Measurements from ENCODE around the gene AP3D1. TPM values are rescaled to one million over a fixed set of nuclear protein-coding genes. Genes with fewer than 3 reads are reported as not detected.

AP3D1 gene
- total RNA-seq, 2 experiments from 2014 or later = 80.0 to 99.8 TPM

DNA sequence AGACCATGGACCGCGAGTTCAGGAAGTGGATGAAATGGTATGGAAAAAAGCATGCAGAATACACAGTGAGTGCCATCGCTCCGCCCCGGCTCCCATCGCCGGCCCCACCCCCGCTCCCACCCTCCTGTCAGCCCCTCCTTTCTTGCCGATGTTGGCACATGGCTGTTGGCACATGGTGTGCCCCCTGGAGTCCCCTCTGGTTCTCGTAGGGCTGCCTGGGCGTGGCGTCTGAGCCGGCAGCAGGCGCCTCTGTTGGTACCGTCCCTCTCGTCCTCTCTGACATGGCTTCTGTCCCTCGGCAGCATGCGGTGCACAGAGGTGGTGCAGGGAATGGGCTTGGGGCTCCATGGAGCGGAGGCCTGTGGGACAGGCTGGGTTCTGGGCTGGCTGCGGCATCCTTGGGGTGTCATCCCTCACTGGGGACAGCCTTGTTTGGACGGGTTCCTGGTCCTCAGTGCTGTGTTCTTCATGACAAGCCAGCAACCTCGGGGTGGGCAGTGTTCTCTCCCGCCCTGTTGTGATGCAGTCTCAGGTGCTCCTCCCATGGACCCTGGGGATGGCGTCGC is 43.2 kb upstream of the AP3D1 start:
- Histone ChIP-seq H3K79me2 (ENCODE audit: insufficient read depth, low read depth, low read length) (no peaks in the 10 kb centered on the region), H3K36me3 (ENCODE audit: insufficient read depth, low read length) (peaks cover 77% of the 10 kb centered on the region), H3K4me3 (ENCODE audit: low read depth, low read length, poor library complexity, severe bottlenecking) (no peak overlapping the region), H4K20me1 (ENCODE audit: insufficient read depth, low read length) (no peaks in the 10 kb centered on the region), H3K9me2 (ENCODE audit: insufficient read depth, low read length) (no peaks in the 10 kb centered on the region), H3K9me3 (ENCODE audit: low read length) (no peaks in the 10 kb centered on the region), H2AFZ (ENCODE audit: low read length) (no peak overlapping the region), H3K4me2 (ENCODE audit: low read length) (no peak overlapping the region), H3K4me1 (ENCODE audit: insufficient read depth, low read length, poor library complexity, severe bottlenecking) (no peaks in the 10 kb centered on the region), H3K27ac (ENCODE audit: low read depth, low read length, poor library complexity, severe bottlenecking) (no peak overlapping the region)
- no peak for DNase-seq (ENCODE audit: low spot score)
- intact Hi-C loops (cut with micrococcal nuclease; ENCODE audit: unreplicated experiment) = no loop called here
- POLR2A ChIA-PET = interaction anchor here (0.6 kb wide), 1 partner anchor 286 kb away, joined by 3 read pairs; no protein-coding TSS in a partner anchor
- TF ChIP-seq, protein P1, sequence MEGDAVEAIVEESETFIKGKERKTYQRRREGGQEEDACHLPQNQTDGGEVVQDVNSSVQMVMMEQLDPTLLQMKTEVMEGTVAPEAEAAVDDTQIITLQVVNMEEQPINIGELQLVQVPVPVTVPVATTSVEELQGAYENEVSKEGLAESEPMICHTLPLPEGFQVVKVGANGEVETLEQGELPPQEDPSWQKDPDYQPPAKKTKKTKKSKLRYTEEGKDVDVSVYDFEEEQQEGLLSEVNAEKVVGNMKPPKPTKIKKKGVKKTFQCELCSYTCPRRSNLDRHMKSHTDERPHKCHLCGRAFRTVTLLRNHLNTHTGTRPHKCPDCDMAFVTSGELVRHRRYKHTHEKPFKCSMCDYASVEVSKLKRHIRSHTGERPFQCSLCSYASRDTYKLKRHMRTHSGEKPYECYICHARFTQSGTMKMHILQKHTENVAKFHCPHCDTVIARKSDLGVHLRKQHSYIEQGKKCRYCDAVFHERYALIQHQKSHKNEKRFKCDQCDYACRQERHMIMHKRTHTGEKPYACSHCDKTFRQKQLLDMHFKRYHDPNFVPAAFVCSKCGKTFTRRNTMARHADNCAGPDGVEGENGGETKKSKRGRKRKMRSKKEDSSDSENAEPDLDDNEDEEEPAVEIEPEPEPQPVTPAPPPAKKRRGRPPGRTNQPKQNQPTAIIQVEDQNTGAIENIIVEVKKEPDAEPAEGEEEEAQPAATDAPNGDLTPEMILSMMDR (conservative IDR thresholded peaks at IDR 0.05; ENCODE audit: low read length) = no peak
- TF ChIP-seq EZH2phosphoT487 (IDR thresholded peaks at IDR 0.05; ENCODE audit: borderline replicate concordance, low read depth, low read length) = no peak
- no TSS peak for BruUV-seq (replicated peaks)
- CTCF ChIA-PET (ENCODE audit: unreplicated experiment) = no interaction called here

DNA sequence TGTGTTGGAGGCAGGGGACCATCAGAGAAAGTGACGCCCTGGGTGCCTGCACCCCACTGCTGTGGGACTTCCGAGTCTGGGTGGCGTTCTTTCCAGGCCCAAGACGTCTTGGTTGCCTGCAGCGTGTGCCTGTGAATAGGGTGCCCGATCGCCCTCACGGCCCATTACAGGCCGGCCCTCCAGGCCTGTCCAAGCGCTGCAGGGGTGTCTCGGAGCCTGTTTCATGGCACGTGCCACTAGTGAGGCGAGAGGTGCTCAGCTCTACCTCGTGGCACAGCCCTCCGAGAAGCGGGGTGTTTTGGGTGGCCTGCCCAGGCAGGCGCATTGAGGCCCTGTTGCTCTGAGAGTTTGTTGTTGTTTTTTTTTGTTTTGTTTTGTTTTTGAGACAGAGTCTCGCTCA is 42.4 kb upstream of the AP3D1 start:
- Histone ChIP-seq H3K4me2 (ENCODE audit: low read length) (no peak overlapping the region), H3K27ac (ENCODE audit: low read depth, low read length, poor library complexity, severe bottlenecking) (no peak overlapping the region), H3K9me2 (ENCODE audit: insufficient read depth, low read length) (no peaks in the 10 kb centered on the region), H3K4me3 (ENCODE audit: low read depth, low read length, poor library complexity, severe bottlenecking) (no peak overlapping the region), H3K36me3 (ENCODE audit: insufficient read depth, low read length) (peaks cover 85% of the 10 kb centered on the region), H3K9me3 (ENCODE audit: low read length) (no peaks in the 10 kb centered on the region), H4K20me1 (ENCODE audit: insufficient read depth, low read length) (no peaks in the 10 kb centered on the region), H3K79me2 (ENCODE audit: insufficient read depth, low read depth, low read length) (no peaks in the 10 kb centered on the region), H3K4me1 (ENCODE audit: insufficient read depth, low read length, poor library complexity, severe bottlenecking) (no peaks in the 10 kb centered on the region), H2AFZ (ENCODE audit: low read length) (no peak overlapping the region)
- DNase-seq (ENCODE audit: low spot score) = no peak
- CTCF ChIA-PET (ENCODE audit: unreplicated experiment) = no interaction called here
- no TSS peak for BruUV-seq (replicated peaks)
- POLR2A ChIA-PET = interaction anchor here (0.6 kb wide), 1 partner anchor 287 kb away, joined by 3 read pairs; no protein-coding TSS in a partner anchor
- intact Hi-C loops (cut with micrococcal nuclease; ENCODE audit: unreplicated experiment) = no loop called here
- TF ChIP-seq, protein P1 (conservative IDR thresholded peaks at IDR 0.05; ENCODE audit: low read length) = no peak
- no peak for TF ChIP-seq EZH2phosphoT487 (IDR thresholded peaks at IDR 0.05; ENCODE audit: borderline replicate concordance, low read depth, low read length)

GRCh38 chr19:2192862-2193261 is 41.5 kb upstream of the AP3D1 start:
- BruUV-seq (replicated peaks) = no TSS peak
- Histone ChIP-seq H3K27ac (ENCODE audit: low read depth, low read length, poor library complexity, severe bottlenecking) (no peak overlapping the region), H3K4me2 (ENCODE audit: low read length) (no peak overlapping the region), H3K79me2 (ENCODE audit: insufficient read depth, low read depth, low read length) (no peaks in the 10 kb centered on the region), H3K9me3 (ENCODE audit: low read length) (no peaks in the 10 kb centered on the region), H3K9me2 (ENCODE audit: insufficient read depth, low read length) (no peaks in the 10 kb centered on the region), H3K36me3 (ENCODE audit: insufficient read depth, low read length) (peaks cover 89% of the 10 kb centered on the region), H2AFZ (ENCODE audit: low read length) (no peak overlapping the region), H3K4me3 (ENCODE audit: low read depth, low read length, poor library complexity, severe bottlenecking) (no peak overlapping the region), H4K20me1 (ENCODE audit: insufficient read depth, low read length) (no peaks in the 10 kb centered on the region), H3K4me1 (ENCODE audit: insufficient read depth, low read length, poor library complexity, severe bottlenecking) (peaks cover 8% of the 10 kb centered on the region)
- intact Hi-C loops (cut with micrococcal nuclease; ENCODE audit: unreplicated experiment) = no loop called here
- TF ChIP-seq EZH2phosphoT487 (IDR thresholded peaks at IDR 0.05; ENCODE audit: borderline replicate concordance, low read depth, low read length) = no peak
- TF ChIP-seq, protein P1 (conservative IDR thresholded peaks at IDR 0.05; ENCODE audit: low read length) = no peak
- no peak for DNase-seq (ENCODE audit: low spot score)
- ChIA-PET POLR2A (no interaction called here), CTCF (ENCODE audit: unreplicated experiment) (no interaction called here)

Data from OCI-LY7 (cell line).